B cell (primary cell): ENCODE data around the gene TEX19. TPM values are rescaled to one million over a fixed set of nuclear protein-coding genes. Genes with fewer than 3 reads are reported as not detected.

Experiments
- ATAC-seq: fragments of 200-7000 bp; cut with Tn5 transposase; one replicate; pipeline ENCODE4 v1.10.0; 2021; ENCODE audit warnings: low read depth, mild to moderate bottlenecking, moderate number of reproducible peaks, moderate library complexity
- CTCF ChIA-PET: fragments of 350-600 bp; sonication (Branson Sonifier 250); formaldehyde crosslinking; loops from one replicate; lab custom pipeline; 2021; ENCODE audit warnings: antibody characterized with exemption, inconsistent platforms; lab: Charles Lee
- POLR2A ChIA-PET: fragments of 350-600 bp; sonication (Branson Sonifier 250); formaldehyde crosslinking; loops from one replicate; lab custom pipeline; 2021; ENCODE audit warnings: antibody characterized with exemption; lab: Charles Lee
- DNase-seq: peaks from one replicate; pipeline ENCODE4 v3.0.0; 2013
- H2AFZ ChIP-seq: 2 replicates; pipeline ENCODE4 v1.6.1; 2012; ENCODE audit warnings: mild to moderate bottlenecking, low read depth, low read length; ENCODE audit not compliant: insufficient read depth, poor library complexity, severe bottlenecking
- H3K27ac ChIP-seq, 2 donors: 1 replicate in 1 of 2; 2 replicates in 1 of 2; pipeline ENCODE4 v1.5.1; 2012 to 2013; ENCODE audit warnings: low read length in 2 of 2, mild to moderate bottlenecking in 2 of 2, moderate library complexity in 1 of 2
- H3K27me3 ChIP-seq, 4 experiments: fragments of 200-600 bp in 1 of 4; sonication (generic) in 1 of 4; replicated peaks in 1 of 4; 1 replicate in 2 of 4; 2 replicates in 2 of 4; pipeline versions ENCODE4 v1.6.1 to v1.7.0; 2013 to 2016; ENCODE audit warnings: low read length in 3 of 4, mild to moderate bottlenecking in 2 of 4, mixed read lengths in 1 of 4, moderate library complexity in 1 of 4; ENCODE audit not compliant: insufficient read depth in 4 of 4, control insufficient read depth in 3 of 4; ENCODE audit errors: control extremely low read depth in 1 of 4
- H3K36me3 ChIP-seq, 2 experiments: replicated peaks in 1 of 2; 1 replicate in 1 of 2; 2 replicates in 1 of 2; pipeline versions ENCODE4 v1.6.1 to v1.7.1; 2013; ENCODE audit warnings: low read length in 1 of 2; ENCODE audit not compliant: insufficient read depth in 2 of 2, control insufficient read depth in 1 of 2; ENCODE audit errors: control extremely low read depth in 1 of 2, extremely low read depth in 1 of 2
- H3K4me1 ChIP-seq, 2 donors: fragments of 200-600 bp in 1 of 2; sonication (generic) in 1 of 2; 1 replicate in 1 of 2; 2 replicates in 1 of 2; pipeline versions ENCODE4 v1.5.1 to v1.6.1; 2013 to 2017; ENCODE audit warnings: low read length in 2 of 2; ENCODE audit not compliant: control insufficient read depth in 2 of 2, insufficient read depth in 2 of 2
- H3K4me2 ChIP-seq: replicated peaks from 2 replicates; pipeline ENCODE3; 2012; ENCODE audit warnings: mild to moderate bottlenecking, low read depth, low read length; ENCODE audit not compliant: poor library complexity, severe bottlenecking
- H3K4me3 ChIP-seq, 5 experiments: fragments of 200-600 bp in 1 of 5; sonication (generic) in 1 of 5; 1 replicate in 3 of 5; 2 replicates in 2 of 5; pipeline versions ENCODE4 v1.5.1 to v1.7.0; 2011 to 2016; ENCODE audit warnings: low read length in 4 of 5, mild to moderate bottlenecking in 4 of 5, low read depth in 2 of 5, control low read depth in 1 of 5, moderate library complexity in 1 of 5; ENCODE audit not compliant: insufficient read depth in 1 of 5; ENCODE audit errors: control extremely low read depth in 1 of 5, extremely low read depth in 1 of 5
- H3K79me2 ChIP-seq: fragments of 200-600 bp; sonication (generic); one replicate; pipeline ENCODE4 v1.6.0; 2016; ENCODE audit warnings: low read length; ENCODE audit not compliant: control insufficient read depth, insufficient read depth
- H3K9ac ChIP-seq: fragments of 200-600 bp; sonication (generic); 2 replicates; pipeline ENCODE4 v1.6.1; 2017; ENCODE audit warnings: mild to moderate bottlenecking, low read length, moderate library complexity
- H3K9me3 ChIP-seq, 3 donors: one replicate each; pipeline versions ENCODE4 v1.6.1 to v1.7.1; 2013; ENCODE audit warnings: low read length in 2 of 3; ENCODE audit not compliant: control insufficient read depth in 2 of 3, insufficient read depth in 1 of 3; ENCODE audit errors: control extremely low read depth in 1 of 3
- H4K20me1 ChIP-seq: 2 replicates; pipeline ENCODE4 v1.6.0; 2012; ENCODE audit warnings: mild to moderate bottlenecking, low read length; ENCODE audit not compliant: insufficient read depth, control insufficient read depth, poor library complexity, severe bottlenecking
- H3K27ac Mint-ChIP-seq: one replicate; pipeline ENCODE4 v1.8.0; 2021; ENCODE audit warnings: mixed read lengths
- H3K27me3 Mint-ChIP-seq: one replicate; pipeline ENCODE4 v1.8.0; 2021; ENCODE audit warnings: mixed read lengths
- H3K4me1 Mint-ChIP-seq: one replicate; pipeline ENCODE4 v1.8.0; 2021; ENCODE audit warnings: mixed read lengths
- H3K4me3 Mint-ChIP-seq: one replicate; pipeline ENCODE4 v1.8.0; 2021; ENCODE audit warnings: mixed read lengths
- H3K9me3 Mint-ChIP-seq: one replicate; pipeline ENCODE4 v1.8.0; 2022; ENCODE audit warnings: mixed read lengths; ENCODE audit not compliant: insufficient read depth
- EZH2 ChIP-seq: IDR thresholded peaks from 2 replicates; pipeline ENCODE4 v1.6.1; 2012; ENCODE audit warnings: borderline replicate concordance, low read depth, mild to moderate bottlenecking, moderate library complexity, low read length; ENCODE audit not compliant: insufficient read depth, poor library complexity, severe bottlenecking
- WGBS: methylation state at CpG from one replicate; pipeline ENCODE4 v1.1.5; 2013; ENCODE audit warnings: missing lambda C conversion rate; ENCODE audit not compliant: insufficient coverage; 5-methylcytosine and 5-hydroxymethylcytosine counted together
- intact Hi-C: fragments of 100-400 bp; cut with micrococcal nuclease; formaldehyde crosslinking; loops from one replicate; pipeline ENCODE4 v1.10.0; 2022
- polyA plus RNA-seq: library from polyadenylated mRNA; depleted of rRNA; stranded (reverse); fragments of >200 nt; gene quantifications from 2 replicates; pipeline ENCODE4 v1.2.3, GENCODE V29; 2012
- total RNA-seq, 2 donors: library from RNA; stranded (reverse); fragments of 120-200 nt in 1 of 2; gene quantifications; 1 replicate in 1 of 2; 2 replicates in 1 of 2; pipeline versions ENCODE4 v1.2.3 to v1.2.4, GENCODE V29; 2013 to 2022
- TF ChIP-seq, protein P1 (sequence below): fragments of 200-600 bp; IDR thresholded peaks from one replicate; pipeline ENCODE4 v1.8.0; 2022; ENCODE audit warnings: antibody characterized with exemption, mild to moderate bottlenecking

TEX19 gene
- total and polyA plus RNA-seq, 2 donors (not counting 1 experiment from before 2014, with no cell fraction given), result not detected

DNA sequence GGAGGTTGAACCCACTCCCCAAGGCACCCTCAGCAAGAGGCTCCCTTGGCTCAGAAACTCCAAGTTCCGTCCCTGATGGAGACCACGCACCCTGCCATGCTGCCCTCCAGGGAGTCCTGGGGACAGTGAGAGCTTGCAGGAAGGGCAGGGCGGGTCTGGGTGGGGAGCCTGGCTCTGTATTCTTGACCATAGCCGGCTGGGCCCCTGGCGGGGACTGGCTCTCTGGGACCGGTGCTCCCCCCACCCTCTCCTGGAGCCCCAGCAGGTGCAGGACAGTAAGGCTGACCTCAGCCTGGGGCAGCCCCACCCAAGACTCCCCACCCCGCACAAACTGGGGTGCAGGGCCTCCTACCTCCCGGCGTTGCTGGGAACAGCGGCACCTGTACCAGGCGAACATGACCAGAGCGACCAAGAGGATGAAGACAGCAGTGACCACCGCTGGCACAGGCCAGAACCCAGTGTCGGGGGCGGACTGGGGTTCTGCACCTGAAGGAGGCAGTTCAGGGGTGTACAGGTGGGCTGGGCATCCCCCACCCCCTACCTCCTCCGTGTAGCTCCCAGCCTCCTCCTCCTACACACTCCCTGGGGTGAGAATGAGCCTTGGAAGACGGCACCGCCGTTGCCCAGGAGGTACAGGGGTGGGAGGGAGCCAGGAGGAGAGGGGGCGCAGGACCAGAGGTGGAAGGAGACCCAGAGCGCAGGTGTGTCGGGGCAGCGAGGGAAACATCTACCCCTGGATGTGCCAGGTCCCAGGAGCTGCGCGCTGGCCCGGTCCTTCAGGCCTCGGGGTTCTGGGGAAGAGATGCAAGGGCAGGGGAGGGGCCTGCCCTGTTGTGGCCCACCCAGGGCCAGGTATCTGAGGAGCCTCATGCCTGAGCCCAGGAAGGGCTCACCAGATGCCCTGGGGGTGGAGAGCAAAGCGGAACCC is 36.3 kb upstream of the TEX19 start:
- Mint-ChIP-seq H3K9me3 (no peaks in the 10 kb centered on the region), H3K4me1 (peaks cover 3% of the 10 kb centered on the region), H3K27me3 (peaks cover 4% of the 10 kb centered on the region), H3K27ac (no peak overlapping the region), H3K4me3 (no peak overlapping the region)
- Histone ChIP-seq H3K27ac (no peak overlapping the region), H3K4me1 (peaks cover 8 to 9% of the 10 kb centered on the region in 2 donors), H3K9me3 (peaks cover 0 to 18% (median 0%) of the 10 kb centered on the region in 3 donors), H3K9ac (no peak overlapping the region), H3K4me3 (no peak overlapping the region), H4K20me1 (no peaks in the 10 kb centered on the region), H3K4me2 (no peak overlapping the region), H3K79me2 (no peaks in the 10 kb centered on the region), H2AFZ (no peak overlapping the region), H3K27me3 (peaks cover 0 to 23% (median 5%) of the 10 kb centered on the region in 4 experiments), H3K36me3 (no peaks in the 10 kb centered on the region)
- ATAC-seq, result no peak
- TF ChIP-seq, protein P1, sequence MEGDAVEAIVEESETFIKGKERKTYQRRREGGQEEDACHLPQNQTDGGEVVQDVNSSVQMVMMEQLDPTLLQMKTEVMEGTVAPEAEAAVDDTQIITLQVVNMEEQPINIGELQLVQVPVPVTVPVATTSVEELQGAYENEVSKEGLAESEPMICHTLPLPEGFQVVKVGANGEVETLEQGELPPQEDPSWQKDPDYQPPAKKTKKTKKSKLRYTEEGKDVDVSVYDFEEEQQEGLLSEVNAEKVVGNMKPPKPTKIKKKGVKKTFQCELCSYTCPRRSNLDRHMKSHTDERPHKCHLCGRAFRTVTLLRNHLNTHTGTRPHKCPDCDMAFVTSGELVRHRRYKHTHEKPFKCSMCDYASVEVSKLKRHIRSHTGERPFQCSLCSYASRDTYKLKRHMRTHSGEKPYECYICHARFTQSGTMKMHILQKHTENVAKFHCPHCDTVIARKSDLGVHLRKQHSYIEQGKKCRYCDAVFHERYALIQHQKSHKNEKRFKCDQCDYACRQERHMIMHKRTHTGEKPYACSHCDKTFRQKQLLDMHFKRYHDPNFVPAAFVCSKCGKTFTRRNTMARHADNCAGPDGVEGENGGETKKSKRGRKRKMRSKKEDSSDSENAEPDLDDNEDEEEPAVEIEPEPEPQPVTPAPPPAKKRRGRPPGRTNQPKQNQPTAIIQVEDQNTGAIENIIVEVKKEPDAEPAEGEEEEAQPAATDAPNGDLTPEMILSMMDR, result no peak
- no peak for TF ChIP-seq EZH2
- ChIA-PET POLR2A (no interaction called here), CTCF (interaction anchor here (1.2 to 6.7 kb wide), 5 partner anchors 9 to 118 kb away, joined by 3 to 68 read pairs (median 25); no protein-coding TSS in a partner anchor)
- no peak for DNase-seq
- intact Hi-C loops, result no loop called here
- WGBS, result 87% methylated on average over 23 of the region's 28 CpGs
